MG63 (cell line): Measurements from ENCODE around the gene AGMO. TPM values are rescaled to one million over a fixed set of nuclear protein-coding genes. Genes with fewer than 3 reads are reported as not detected.

ENCODE experiments used
- DNase-seq: peaks from one replicate; pipeline ENCODE4 v3.0.0-alpha.2; 2020
- H3K27me3 ChIP-seq: fragments of 250-450 bp; sonication (Bioruptor Pico); 2 replicates; pipeline ENCODE4 v1.5.1; 2020; ENCODE audit warnings: mild to moderate bottlenecking, moderate library complexity
- H3K36me3 ChIP-seq: fragments of 250-450 bp; sonication (Bioruptor Pico); 2 replicates; pipeline ENCODE4 v1.5.1; 2020; ENCODE audit warnings: mild to moderate bottlenecking, moderate library complexity
- H3K4me3 ChIP-seq: fragments of 250-450 bp; sonication (Bioruptor Pico); 2 replicates; pipeline ENCODE4 v1.5.1; 2020; ENCODE audit warnings: mild to moderate bottlenecking, moderate library complexity
- H3K9me3 ChIP-seq: fragments of 250-450 bp; sonication (Bioruptor Pico); 2 replicates; pipeline ENCODE4 v1.5.1; 2020; ENCODE audit warnings: mild to moderate bottlenecking, moderate library complexity
- total RNA-seq: library from RNA; depleted of rRNA; stranded (reverse); fragments of >200 nt; shearing (Covaris generic); gene quantifications from 2 replicates; pipeline ENCODE4 v1.2.3, GENCODE V29; 2014; ENCODE audit warnings: low replicate concordance; rRNA removed

AGMO gene
- total RNA-seq, 1 experiment from 2014 or later = not detected

DNA sequence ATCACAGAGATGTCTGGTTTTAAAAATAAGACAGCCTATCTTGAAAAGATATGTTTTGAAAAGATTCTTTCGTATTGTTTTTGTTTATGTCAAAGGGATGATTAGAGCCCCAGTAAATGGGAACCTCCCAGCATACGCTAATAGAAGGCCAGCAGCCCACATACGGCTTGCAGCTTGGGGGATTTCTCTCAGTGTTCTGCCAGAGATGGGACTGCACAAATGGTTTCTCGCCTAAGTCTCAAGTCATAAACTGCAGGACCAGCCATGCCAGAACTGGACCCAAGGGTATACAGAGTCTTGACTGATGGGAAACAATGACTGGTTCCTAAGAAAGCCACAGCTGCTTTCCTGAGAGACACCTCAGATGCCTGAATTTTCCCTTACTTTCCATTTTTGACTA, 352.4 kb downstream of the AGMO start:
- H3K4me3 ChIP-seq = no peak overlapping the region
- no peaks in the 10 kb centered on the region for H3K9me3 ChIP-seq
- DNase-seq = no peak
- H3K27me3 ChIP-seq = no peaks in the 10 kb centered on the region
- H3K36me3 ChIP-seq = no peaks in the 10 kb centered on the region

- no peaks in the 10 kb centered on the region for H3K27me3 ChIP-seq
- no peak for DNase-seq
- H3K4me3 ChIP-seq = no peak overlapping the region
- H3K9me3 ChIP-seq = no peaks in the 10 kb centered on the region
- no peaks in the 10 kb centered on the region for H3K36me3 ChIP-seq
These were observed 357.4 kb downstream of the AGMO start for GRCh38 chr7:15204421-15204820.

- Histone ChIP-seq H3K4me3 (no peak overlapping the region), H3K9me3 (no peaks in the 10 kb centered on the region; the same call in 1 of the 2 replicates), H3K27me3 (no peaks in the 10 kb centered on the region), H3K36me3 (no peaks in the 10 kb centered on the region)
- DNase-seq = no peak
These were observed 362.3 kb downstream of the AGMO start for GRCh38 chr7:15199482-15199881.

DNA sequence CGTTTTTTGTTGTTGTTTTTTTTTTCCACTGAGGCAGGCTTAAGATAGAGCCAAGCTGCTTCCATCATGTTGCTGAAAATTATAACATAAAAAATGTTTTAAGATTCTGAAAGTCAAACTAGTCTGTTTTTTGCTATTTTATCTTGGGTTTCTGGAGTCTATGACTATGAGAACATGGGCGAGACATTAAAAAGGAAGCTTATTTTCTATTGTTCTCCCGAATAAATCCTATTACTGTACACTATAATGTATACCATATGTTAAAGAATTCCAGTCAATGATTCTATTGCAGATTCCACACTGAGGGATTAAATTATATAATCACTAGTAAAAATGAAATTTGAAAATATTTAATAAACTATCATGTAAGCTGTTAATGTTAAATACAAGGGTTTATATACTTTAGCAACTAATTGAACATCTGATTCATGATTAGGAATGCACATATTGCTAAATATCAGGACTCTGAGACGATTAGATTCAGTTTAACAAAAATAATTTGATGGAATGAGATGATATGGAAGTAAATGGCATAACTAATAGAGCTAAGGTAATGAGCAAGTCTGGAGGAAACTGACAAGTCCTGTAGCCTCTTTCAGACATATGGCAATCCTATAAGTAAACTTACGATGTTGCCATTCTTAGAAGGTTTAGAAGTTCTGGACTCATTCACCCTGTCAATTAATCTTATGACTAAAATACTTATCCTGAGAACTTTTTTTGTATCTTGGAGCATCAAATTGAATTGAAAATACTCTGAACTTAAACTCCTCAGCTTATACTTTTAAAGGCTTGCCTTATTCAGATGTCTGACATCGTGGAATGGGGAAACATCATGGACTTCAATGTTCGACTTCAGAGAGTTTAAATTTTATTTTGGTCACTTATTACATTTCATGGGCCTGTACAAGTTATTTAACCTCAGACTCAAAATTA, 364.5 kb downstream of the AGMO start:
- Histone ChIP-seq H3K27me3 (no peaks in the 10 kb centered on the region), H3K9me3 (no peaks in the 10 kb centered on the region; the same call in 1 of the 2 replicates), H3K4me3 (no peak overlapping the region), H3K36me3 (no peaks in the 10 kb centered on the region)
- no peak for DNase-seq

DNA sequence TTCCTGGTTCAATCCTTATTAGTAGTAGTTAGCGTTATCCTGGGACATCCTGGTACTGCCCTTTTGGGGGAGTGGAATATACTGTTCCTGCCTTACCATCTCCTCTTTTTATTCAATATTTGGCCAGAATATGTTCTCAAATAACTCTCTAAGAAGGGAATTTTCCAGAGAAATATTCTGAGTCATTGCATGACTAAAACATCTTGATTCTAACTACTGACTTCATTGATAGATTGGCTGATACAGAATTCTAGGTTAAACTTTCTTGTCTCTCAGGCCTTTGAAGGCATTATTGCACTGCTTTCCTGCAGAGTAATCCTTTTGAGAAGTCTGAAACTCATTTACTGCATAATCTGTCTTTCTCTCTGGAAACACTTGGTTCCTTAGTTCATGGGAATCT, 383.8 kb downstream of the AGMO start:
- Histone ChIP-seq H3K36me3 (no peaks in the 10 kb centered on the region), H3K4me3 (no peak overlapping the region)
- DNase-seq = no peak

GRCh38 chr7:15176089-15176488, 385.7 kb downstream of the AGMO start:
- H3K9me3 ChIP-seq = peaks cover 2% of the 10 kb centered on the region; the same call in 1 of the 2 replicates
- DNase-seq = no peak
- no peak overlapping the region for H3K4me3 ChIP-seq
- no peaks in the 10 kb centered on the region for H3K36me3 ChIP-seq
- no peaks in the 10 kb centered on the region for H3K27me3 ChIP-seq

More for the DNA sequence above, 383.8 kb downstream of the AGMO start:
- H3K9me3 ChIP-seq = peaks cover 2% of the 10 kb centered on the region; the same call in 1 of the 2 replicates
- no peaks in the 10 kb centered on the region for H3K27me3 ChIP-seq

DNA sequence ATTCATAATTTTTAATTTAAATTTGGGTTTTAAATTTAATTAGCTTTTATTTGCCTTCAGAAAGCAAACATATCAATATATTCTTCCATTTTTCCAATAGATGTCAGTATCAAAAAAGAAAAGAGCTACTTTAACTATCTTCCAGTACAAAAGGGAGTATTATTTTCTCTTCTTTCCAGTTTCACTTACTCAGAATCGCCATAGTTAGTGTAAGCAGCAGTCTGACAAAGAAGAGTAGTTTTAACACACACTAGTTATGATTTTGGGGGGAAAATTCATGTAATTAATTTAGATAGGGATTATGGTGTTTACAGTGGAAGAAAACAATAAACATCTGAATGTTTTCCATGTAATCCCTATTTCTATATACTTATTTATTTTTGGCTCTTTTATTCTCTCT, 386.7 kb downstream of the AGMO start:
- no peak overlapping the region for H3K4me3 ChIP-seq
- no peaks in the 10 kb centered on the region for H3K27me3 ChIP-seq
- H3K36me3 ChIP-seq = no peaks in the 10 kb centered on the region
- DNase-seq = no peak
- H3K9me3 ChIP-seq = peaks cover 2% of the 10 kb centered on the region; the same call in 1 of the 2 replicates

DNA sequence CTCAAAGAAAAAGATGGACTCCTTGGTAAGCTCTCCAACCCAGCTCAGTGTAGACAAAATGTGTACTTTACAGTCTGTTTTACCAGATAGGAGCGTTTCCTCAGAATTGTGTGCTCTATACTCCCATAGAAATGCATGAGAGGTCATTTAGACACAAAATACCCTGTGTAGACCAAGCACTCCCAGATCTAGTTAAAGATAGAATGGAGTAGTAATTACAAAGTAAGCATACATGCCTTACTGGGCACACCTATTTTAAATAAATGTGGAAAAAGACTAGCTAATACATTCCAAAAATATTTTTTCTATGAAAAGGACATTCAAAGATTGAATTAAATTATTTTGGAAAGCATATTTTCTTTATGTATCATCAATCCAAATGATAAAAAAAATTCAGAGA, 387.3 kb downstream of the AGMO start:
- H3K9me3 ChIP-seq = peaks cover 2% of the 10 kb centered on the region; the same call in 1 of the 2 replicates
- H3K27me3 ChIP-seq = no peaks in the 10 kb centered on the region
- DNase-seq = no peak
- no peaks in the 10 kb centered on the region for H3K36me3 ChIP-seq
- no peak overlapping the region for H3K4me3 ChIP-seq

- no peak for DNase-seq
- Histone ChIP-seq H3K27me3 (no peaks in the 10 kb centered on the region), H3K36me3 (no peaks in the 10 kb centered on the region), H3K9me3 (0 out of 2 replicates have a peak, but pooled peaks cover 6% of the 10 kb centered on the region), H3K4me3 (no peak overlapping the region)
These were observed 393.3 kb downstream of the AGMO start for GRCh38 chr7:15168489-15168888.

- no peak for DNase-seq
- Histone ChIP-seq H3K36me3 (no peaks in the 10 kb centered on the region), H3K27me3 (no peaks in the 10 kb centered on the region), H3K4me3 (no peak overlapping the region), H3K9me3 (0 out of 2 replicates have a peak, but pooled peaks cover 6% of the 10 kb centered on the region)
These were observed 393.9 kb downstream of the AGMO start for GRCh38 chr7:15167912-15168311.

- Histone ChIP-seq H3K36me3 (no peaks in the 10 kb centered on the region), H3K4me3 (no peak overlapping the region), H3K9me3 (0 out of 2 replicates have a peak, but pooled peaks cover 6% of the 10 kb centered on the region), H3K27me3 (no peaks in the 10 kb centered on the region)
- no peak for DNase-seq
These were observed 395.2 kb downstream of the AGMO start for GRCh38 chr7:15166620-15167019.

DNA sequence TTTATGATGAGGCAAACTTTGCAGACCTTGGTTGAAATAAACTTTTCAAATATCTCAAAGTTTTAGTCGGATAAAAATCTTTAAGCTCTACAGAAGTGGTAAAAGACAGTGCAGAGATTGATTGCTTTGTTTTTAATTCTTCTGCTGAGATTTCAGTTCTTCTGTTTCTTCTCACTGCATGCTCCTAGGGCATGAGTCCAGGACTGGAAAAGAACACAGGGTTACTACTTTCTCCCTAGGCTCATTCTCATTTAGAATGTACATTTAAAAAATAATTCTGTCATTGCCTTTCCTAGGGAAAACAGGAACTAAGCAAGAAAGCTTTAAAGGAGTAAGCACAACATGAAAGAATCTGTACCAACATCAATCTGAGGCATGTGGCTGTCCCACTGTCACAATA, 402.6 kb downstream of the AGMO start:
- Histone ChIP-seq H3K27me3 (no peaks in the 10 kb centered on the region), H3K9me3 (0 out of 2 replicates have a peak, but pooled peaks cover 2% of the 10 kb centered on the region), H3K4me3 (no peak overlapping the region), H3K36me3 (no peaks in the 10 kb centered on the region)
- DNase-seq = no peak

DNA sequence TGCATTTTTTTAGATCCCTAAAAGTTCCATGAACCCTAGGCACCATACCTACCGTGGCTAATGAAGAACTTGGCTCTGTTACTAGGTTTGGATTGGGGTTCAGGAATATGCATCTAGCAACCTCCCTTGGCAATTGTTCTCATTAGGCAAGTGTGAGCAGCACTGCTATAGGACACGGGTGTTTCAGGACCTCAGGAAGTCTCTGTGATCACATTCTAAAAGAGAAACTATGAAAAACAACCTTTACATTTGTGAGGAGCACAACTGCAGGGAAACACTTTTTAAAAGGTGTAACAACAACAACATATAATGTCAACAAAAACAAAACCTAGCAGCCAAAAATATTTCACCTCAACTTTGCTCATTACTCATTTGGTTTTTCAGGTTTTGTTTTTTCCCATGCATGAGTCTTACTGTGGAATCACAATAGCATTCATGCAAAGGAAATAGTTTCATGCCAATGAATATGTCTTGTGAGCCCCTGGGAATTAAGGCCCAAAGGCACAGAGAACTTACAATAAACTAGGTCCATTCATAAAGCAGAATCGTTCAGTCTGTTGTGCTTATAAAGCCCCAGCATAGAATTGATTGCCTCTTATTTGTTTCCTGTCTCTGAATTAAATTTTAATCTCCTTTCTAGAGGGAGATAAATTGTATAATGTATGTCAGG, 403.5 kb downstream of the AGMO start:
- Histone ChIP-seq H3K27me3 (no peaks in the 10 kb centered on the region), H3K4me3 (no peak overlapping the region), H3K9me3 (0 out of 2 replicates have a peak, but pooled peaks cover 2% of the 10 kb centered on the region), H3K36me3 (no peaks in the 10 kb centered on the region)
- DNase-seq = no peak

Other genes with a start within 250 kb of the AGMO start
- not detected in 2 replicates for gene MEOX2, start 124.7 kb upstream of the AGMO start, total RNA-seq